DND-41 (cell line): ENCODE results near the gene CADM2.

Experiments
- ATAC-seq: fragments of 200-7000 bp; cut with Tn5 transposase; 3 replicates; pipeline ENCODE4 v1.9.1; 2021; ENCODE audit warnings: low read depth; ENCODE audit not compliant: insufficient read depth
- DNase-seq: peaks from one replicate; pipeline ENCODE4 v3.0.0-alpha.2; 2020
- H2AFZ ChIP-seq: 2 replicates; pipeline ENCODE4 v1.6.0; 2012; ENCODE audit warnings: low read depth, low read length
- H3K27ac ChIP-seq: 2 replicates; pipeline ENCODE4 v1.5.1; 2012; ENCODE audit warnings: low read length, inconsistent platforms
- H3K27me3 ChIP-seq: fragments of 200-600 bp; sonication (generic); 2 replicates; pipeline ENCODE4 v1.6.0; 2012; ENCODE audit warnings: low read length, mild to moderate bottlenecking, inconsistent platforms; ENCODE audit not compliant: insufficient read depth, poor library complexity
- H3K36me3 ChIP-seq: 2 replicates; pipeline ENCODE4 v1.5.1; 2012; ENCODE audit warnings: low read length, inconsistent platforms; ENCODE audit not compliant: insufficient read depth
- H3K4me1 ChIP-seq: 2 replicates; pipeline ENCODE4 v1.5.1; 2012; ENCODE audit warnings: mild to moderate bottlenecking, low read length; ENCODE audit not compliant: insufficient read depth
- H3K4me2 ChIP-seq: 2 replicates; pipeline ENCODE4 v1.6.0; 2012; ENCODE audit warnings: mild to moderate bottlenecking, moderate library complexity, low read length, inconsistent platforms; ENCODE audit not compliant: insufficient read depth
- H3K4me3 ChIP-seq, 2 experiments: fragments of 200-600 bp in 1 of 2; shearing (Covaris generic) in 1 of 2; 2 replicates each; pipeline ENCODE4 v1.5.1; 2012 to 2016; ENCODE audit warnings: inconsistent platforms in 2 of 2, low read length in 2 of 2, mild to moderate bottlenecking in 2 of 2, low read depth in 1 of 2, moderate library complexity in 1 of 2
- H3K79me2 ChIP-seq: 2 replicates; pipeline ENCODE4 v1.6.0; 2012; ENCODE audit warnings: low read length, inconsistent platforms; ENCODE audit not compliant: insufficient read depth
- H3K9ac ChIP-seq: 2 replicates; pipeline ENCODE4 v1.6.0; 2012; ENCODE audit warnings: low read depth, mild to moderate bottlenecking, inconsistent platforms, low read length, moderate library complexity
- H3K9me3 ChIP-seq: 2 replicates; pipeline ENCODE4 v1.5.1; 2012; ENCODE audit warnings: low read length, moderate library complexity, mild to moderate bottlenecking, inconsistent platforms; ENCODE audit not compliant: insufficient read depth, severe bottlenecking
- H4K20me1 ChIP-seq: 2 replicates; pipeline ENCODE4 v1.6.0; 2012; ENCODE audit warnings: low read length; ENCODE audit not compliant: insufficient read depth
- EZH2 ChIP-seq: IDR thresholded peaks from 3 replicates; pipeline ENCODE4 v1.6.1; 2012; ENCODE audit warnings: borderline replicate concordance, low read depth, mild to moderate bottlenecking, moderate library complexity, low read length, inconsistent platforms; ENCODE audit not compliant: severe bottlenecking
- TF ChIP-seq, protein P1 (sequence below): IDR thresholded peaks from 2 replicates; pipeline ENCODE4 v1.5.1; 2012; ENCODE audit warnings: borderline replicate concordance, low read length, moderate library complexity, mild to moderate bottlenecking; ENCODE audit not compliant: poor library complexity, severe bottlenecking; ENCODE audit errors: extremely low read depth

CADM2 gene

DNA sequence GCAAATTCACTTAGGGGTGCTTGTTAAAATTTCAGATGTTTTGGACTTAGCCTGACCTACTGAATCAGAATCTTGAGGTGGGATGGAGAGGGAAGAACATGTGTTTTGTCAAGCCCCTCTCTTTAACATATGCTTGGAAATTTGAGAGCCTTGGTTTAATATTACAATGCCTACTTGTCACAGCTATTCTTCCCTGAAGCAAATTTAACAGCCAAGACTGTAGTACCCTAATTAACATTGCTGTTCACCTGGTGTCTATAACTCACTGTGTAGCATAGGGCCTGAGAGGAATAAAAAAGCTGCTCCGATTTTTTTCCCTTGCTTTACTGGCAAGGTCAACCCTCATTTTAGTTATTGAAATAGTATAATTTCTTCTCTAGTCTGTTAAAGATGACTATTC, 880.1 kb downstream of the CADM2 start:
- no peaks in the 10 kb centered on the region for H3K79me2 ChIP-seq
- H3K9me3 ChIP-seq = no peaks in the 10 kb centered on the region
- no peaks in the 10 kb centered on the region for H3K27me3 ChIP-seq
- TF ChIP-seq, protein P1, sequence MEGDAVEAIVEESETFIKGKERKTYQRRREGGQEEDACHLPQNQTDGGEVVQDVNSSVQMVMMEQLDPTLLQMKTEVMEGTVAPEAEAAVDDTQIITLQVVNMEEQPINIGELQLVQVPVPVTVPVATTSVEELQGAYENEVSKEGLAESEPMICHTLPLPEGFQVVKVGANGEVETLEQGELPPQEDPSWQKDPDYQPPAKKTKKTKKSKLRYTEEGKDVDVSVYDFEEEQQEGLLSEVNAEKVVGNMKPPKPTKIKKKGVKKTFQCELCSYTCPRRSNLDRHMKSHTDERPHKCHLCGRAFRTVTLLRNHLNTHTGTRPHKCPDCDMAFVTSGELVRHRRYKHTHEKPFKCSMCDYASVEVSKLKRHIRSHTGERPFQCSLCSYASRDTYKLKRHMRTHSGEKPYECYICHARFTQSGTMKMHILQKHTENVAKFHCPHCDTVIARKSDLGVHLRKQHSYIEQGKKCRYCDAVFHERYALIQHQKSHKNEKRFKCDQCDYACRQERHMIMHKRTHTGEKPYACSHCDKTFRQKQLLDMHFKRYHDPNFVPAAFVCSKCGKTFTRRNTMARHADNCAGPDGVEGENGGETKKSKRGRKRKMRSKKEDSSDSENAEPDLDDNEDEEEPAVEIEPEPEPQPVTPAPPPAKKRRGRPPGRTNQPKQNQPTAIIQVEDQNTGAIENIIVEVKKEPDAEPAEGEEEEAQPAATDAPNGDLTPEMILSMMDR = no peak
- TF ChIP-seq EZH2 = no peak
- DNase-seq (no peak), ATAC-seq (no peak)
- H3K4me2 ChIP-seq = no peak overlapping the region
- H3K4me1 ChIP-seq = no peaks in the 10 kb centered on the region
- H3K4me3 ChIP-seq = no peak overlapping the region
- H3K27ac ChIP-seq = no peak overlapping the region
- no peak overlapping the region for H2AFZ ChIP-seq
- no peaks in the 10 kb centered on the region for H3K36me3 ChIP-seq
- H4K20me1 ChIP-seq = no peaks in the 10 kb centered on the region
- no peak overlapping the region for H3K9ac ChIP-seq

DNA sequence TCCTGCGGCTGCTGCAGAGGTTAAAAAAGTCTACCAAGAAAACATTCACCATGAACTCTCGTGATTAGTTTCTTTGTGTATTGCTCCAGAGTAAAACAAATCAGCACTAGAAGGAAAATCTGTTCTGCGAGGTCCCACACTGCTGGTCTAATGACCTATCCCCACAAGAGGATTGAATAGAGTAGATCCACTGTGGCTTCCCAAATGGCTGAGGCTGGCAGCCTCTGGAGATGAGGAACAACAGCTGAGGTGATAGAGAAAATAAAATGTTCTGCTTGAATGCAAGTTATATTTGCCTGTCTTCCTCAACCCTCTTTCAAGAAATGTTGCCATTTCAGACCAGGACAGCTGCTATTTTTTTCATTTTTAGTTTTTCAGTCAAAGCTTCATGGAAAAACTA, 883.3 kb downstream of the CADM2 start:
- Histone ChIP-seq H3K9ac (no peak overlapping the region), H2AFZ (no peak overlapping the region), H3K27ac (no peak overlapping the region), H3K9me3 (no peaks in the 10 kb centered on the region), H3K4me3 (no peak overlapping the region), H3K36me3 (no peaks in the 10 kb centered on the region), H4K20me1 (no peaks in the 10 kb centered on the region), H3K4me1 (no peaks in the 10 kb centered on the region), H3K4me2 (no peak overlapping the region), H3K27me3 (no peaks in the 10 kb centered on the region), H3K79me2 (no peaks in the 10 kb centered on the region)
- DNase-seq (no peak), ATAC-seq (no peak)
- TF ChIP-seq EZH2 = no peak
- TF ChIP-seq, protein P1 = no peak

DNA sequence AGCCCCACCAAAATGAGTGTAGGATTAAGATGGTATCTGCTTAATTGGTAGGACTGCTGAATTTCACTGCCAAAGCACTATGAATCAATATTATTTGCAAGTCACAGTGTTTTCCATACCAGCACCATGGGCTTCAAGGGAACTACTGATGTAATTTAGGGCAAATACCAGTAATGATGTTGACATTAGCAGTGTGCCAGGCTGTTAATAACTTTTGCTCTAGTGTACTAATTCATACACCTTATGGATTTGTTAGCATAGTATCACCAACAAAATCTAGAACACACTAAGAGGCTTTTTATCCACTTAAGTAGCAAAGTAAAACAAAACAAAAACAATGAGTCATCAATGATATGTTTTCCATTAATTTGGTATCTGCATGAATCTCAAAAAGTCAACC, 888.2 kb downstream of the CADM2 start:
- TF ChIP-seq EZH2 = no peak
- TF ChIP-seq, protein P1 = no peak
- Histone ChIP-seq H3K27me3 (no peaks in the 10 kb centered on the region), H4K20me1 (no peaks in the 10 kb centered on the region), H3K27ac (no peak overlapping the region), H2AFZ (no peak overlapping the region), H3K4me2 (no peak overlapping the region), H3K4me1 (no peaks in the 10 kb centered on the region), H3K36me3 (no peaks in the 10 kb centered on the region), H3K4me3 (no peak overlapping the region), H3K79me2 (no peaks in the 10 kb centered on the region), H3K9ac (no peak overlapping the region), H3K9me3 (no peaks in the 10 kb centered on the region)
- ATAC-seq = no peak
- DNase-seq = no peak

DNA sequence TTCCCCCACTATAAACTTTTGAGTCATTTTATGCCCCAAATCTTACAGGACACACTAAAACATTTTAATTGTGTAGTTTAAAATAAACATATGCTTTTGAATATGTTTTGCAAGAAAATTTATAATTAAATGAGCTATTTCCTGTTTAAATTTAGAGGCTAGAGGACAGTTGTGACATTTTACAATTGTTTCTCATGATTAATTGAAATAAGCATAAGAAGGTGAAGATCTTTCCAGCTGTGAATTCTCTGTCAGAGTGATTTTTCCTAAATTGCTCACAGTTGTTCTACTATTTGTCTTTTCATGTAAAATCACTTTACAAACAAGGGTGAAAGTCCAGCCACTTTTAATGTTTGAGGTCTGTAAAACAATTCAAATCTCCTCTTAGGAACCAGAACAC, 892.3 kb downstream of the CADM2 start:
- Histone ChIP-seq H3K9me3 (no peaks in the 10 kb centered on the region), H3K27me3 (no peaks in the 10 kb centered on the region), H3K9ac (no peak overlapping the region), H3K27ac (no peak overlapping the region), H4K20me1 (no peaks in the 10 kb centered on the region), H3K4me3 (no peak overlapping the region), H3K4me1 (no peaks in the 10 kb centered on the region), H3K36me3 (no peaks in the 10 kb centered on the region), H3K79me2 (no peaks in the 10 kb centered on the region), H3K4me2 (no peak overlapping the region), H2AFZ (no peak overlapping the region)
- no peak for TF ChIP-seq EZH2
- TF ChIP-seq, protein P1 = no peak
- ATAC-seq = no peak
- no peak for DNase-seq
